Muscle of leg (tissue), 11 donors: ENCODE measurements around the gene NR2C2. TPM values are rescaled to one million over a fixed set of nuclear protein-coding genes. Genes with fewer than 3 reads are reported as not detected.

Experiments
- DNase-seq: peaks from one replicate; pipeline ENCODE4 v3.0.0; 2013
- H3K27ac ChIP-seq: one replicate; pipeline ENCODE4 v1.5.1; 2013; ENCODE audit warnings: mild to moderate bottlenecking, low read length, control low read depth
- H3K27me3 ChIP-seq: one replicate; pipeline ENCODE4 v1.6.1; 2013; ENCODE audit warnings: low read length; ENCODE audit not compliant: control insufficient read depth, insufficient read depth
- H3K36me3 ChIP-seq: one replicate; pipeline ENCODE4 v1.6.1; 2013; ENCODE audit warnings: low read length; ENCODE audit not compliant: control insufficient read depth, insufficient read depth
- H3K4me1 ChIP-seq: one replicate; pipeline ENCODE4 v1.6.1; 2013; ENCODE audit warnings: low read length; ENCODE audit not compliant: control insufficient read depth, insufficient read depth
- H3K4me3 ChIP-seq: one replicate; pipeline ENCODE4 v1.5.1; 2013; ENCODE audit warnings: low read length, control low read depth
- H3K9me3 ChIP-seq: replicated peaks from 2 replicates; pipeline ENCODE4 v1.6.1; 2013; ENCODE audit warnings: low read depth, low read length; ENCODE audit not compliant: control insufficient read depth
- WGBS: methylation state at CpG from one replicate; pipeline ENCODE4 v1.1.5; 2013; ENCODE audit warnings: missing lambda C conversion rate; ENCODE audit not compliant: insufficient coverage; 5-methylcytosine and 5-hydroxymethylcytosine counted together
- polyA plus RNA-seq, 8 donors: library from polyadenylated mRNA; unstranded; fragments of 120-200 nt; gene quantifications; one replicate each; pipeline versions ENCODE4 v1.2.1 to v1.2.3, GENCODE V29; 2013; ENCODE audit warnings: inconsistent platforms in 1 of 8, low replicate concordance in 1 of 8; ENCODE audit not compliant: insufficient read length in 8 of 8, insufficient read depth in 1 of 8
- total RNA-seq: library from RNA; stranded (reverse); fragments of 120-200 nt; gene quantifications from one replicate; pipeline ENCODE4 v1.2.4, GENCODE V29; 2013

NR2C2 gene
- total and polyA plus RNA-seq, 9 donors: 24.5 to 41.6 (median 29.8) TPM

GRCh38 chr3:15056676-15057404 lies 109.5 kb downstream of the NR2C2 start:
- 94% methylated on average over 18 of the region's 19 CpGs for WGBS
- peaks cover 43% of the 10 kb centered on the region for H3K36me3 ChIP-seq
- no peak overlapping the region for H3K27ac ChIP-seq

GRCh38 chr3:15060029-15060428 lies 112.6 kb downstream of the NR2C2 start:
- H3K4me1 ChIP-seq: peaks cover 13% of the 10 kb centered on the region
- no peak overlapping the region for H3K4me3 ChIP-seq
- H3K36me3 ChIP-seq: peaks cover 25% of the 10 kb centered on the region
- no peak for DNase-seq
- H3K9me3 ChIP-seq: no peaks in the 10 kb centered on the region
- H3K27ac ChIP-seq: no peak overlapping the region
- H3K27me3 ChIP-seq: no peaks in the 10 kb centered on the region
- WGBS: 100% methylated on average over 1 of the region's 3 CpGs

More at GRCh38 chr3:15056676-15057404, 109.5 kb downstream of the NR2C2 start:
- Histone ChIP-seq H3K27me3 (no peaks in the 10 kb centered on the region), H3K9me3 (no peaks in the 10 kb centered on the region), H3K4me1 (no peaks in the 10 kb centered on the region), H3K4me3 (no peak overlapping the region)
- no peak for DNase-seq

GRCh38 chr3:15063238-15063637 lies 115.9 kb downstream of the NR2C2 start:
- Histone ChIP-seq H3K27me3 (no peaks in the 10 kb centered on the region), H3K36me3 (peaks cover 12% of the 10 kb centered on the region), H3K9me3 (no peaks in the 10 kb centered on the region), H3K4me1 (peaks cover 13% of the 10 kb centered on the region), H3K27ac (no peak overlapping the region), H3K4me3 (no peak overlapping the region)
- DNase-seq: no peak
- 100% methylated on average over 2 of the region's 4 CpGs for WGBS

GRCh38 chr3:15063656-15064286 lies 116.4 kb downstream of the NR2C2 start:
- no peaks in the 10 kb centered on the region for H3K27me3 ChIP-seq
- H3K27ac ChIP-seq: no peak overlapping the region
- WGBS: 80% methylated on average over 8 of the region's 13 CpGs
- H3K9me3 ChIP-seq: no peaks in the 10 kb centered on the region
- peaks cover 6% of the 10 kb centered on the region for H3K36me3 ChIP-seq
- DNase-seq: no peak
- peak overlapping the region; percentile 100 for H3K4me3 ChIP-seq
- H3K4me1 ChIP-seq: peaks cover 13% of the 10 kb centered on the region

GRCh38 chr3:15064299-15064834 lies 117.0 kb downstream of the NR2C2 start:
- Histone ChIP-seq H3K27ac (peak overlapping the region; percentile 86), H3K36me3 (peaks cover under 1% of the 10 kb centered on the region), H3K4me3 (peak overlapping the region; percentile 100), H3K9me3 (no peaks in the 10 kb centered on the region), H3K27me3 (no peaks in the 10 kb centered on the region), H3K4me1 (peaks cover 13% of the 10 kb centered on the region)
- peak; percentile 41 for DNase-seq
- 1% methylated on average over 17 of the region's 25 CpGs for WGBS

- H3K27me3 ChIP-seq: no peaks in the 10 kb centered on the region
- DNase-seq: peak; percentile 95
- H3K4me3 ChIP-seq: peak within 1 kb of the TSS; percentile 100
- under 1% methylated on average over 52 of the region's 69 CpGs for WGBS
- H3K36me3 ChIP-seq: peaks cover 2% of the 10 kb centered on the region
- peaks cover 13% of the 10 kb centered on the region for H3K4me1 ChIP-seq
- H3K9me3 ChIP-seq: no peaks in the 10 kb centered on the region
- H3K27ac ChIP-seq: peak within 1 kb of the TSS; percentile 86
These were observed 117.6 kb downstream of the NR2C2 start, which contains the start of gene MRPS25 for GRCh38 chr3:15064835-15065549. TSS of gene MRPS25 (minus strand) at chr3:15065315. CDS start at chr3:15065194, 121 bp downstream.

- H3K27me3 ChIP-seq: no peaks in the 10 kb centered on the region
- H3K27ac ChIP-seq: no peak overlapping the region
- peak overlapping the region; percentile 100 for H3K4me3 ChIP-seq
- H3K36me3 ChIP-seq: peaks cover 6% of the 10 kb centered on the region
- whole genome bisulfite sequencing: 56% methylated on average over 9 of the region's 16 CpGs
- H3K4me1 ChIP-seq: peaks cover 13% of the 10 kb centered on the region
- DNase-seq: no peak
- no peaks in the 10 kb centered on the region for H3K9me3 ChIP-seq
These were observed 118.2 kb downstream of the NR2C2 start for GRCh38 chr3:15065550-15066007.

- Histone ChIP-seq H3K4me1 (peaks cover 13% of the 10 kb centered on the region), H3K27ac (no peak overlapping the region), H3K4me3 (no peak overlapping the region), H3K27me3 (no peaks in the 10 kb centered on the region), H3K9me3 (no peaks in the 10 kb centered on the region), H3K36me3 (peaks cover 9% of the 10 kb centered on the region)
- DNase-seq: no peak
- no CpG with 5 or more reads among the region's 3 CpGs for WGBS
These were observed 119.1 kb downstream of the NR2C2 start for GRCh38 chr3:15066467-15066866.

- WGBS: no CpG with 5 or more reads among the region's 1 CpG
- no peak overlapping the region for H3K27ac ChIP-seq
- no peaks in the 10 kb centered on the region for H3K9me3 ChIP-seq
- H3K27me3 ChIP-seq: no peaks in the 10 kb centered on the region
- no peak overlapping the region for H3K4me3 ChIP-seq
- H3K4me1 ChIP-seq: no peaks in the 10 kb centered on the region
- peaks cover 31% of the 10 kb centered on the region for H3K36me3 ChIP-seq
- DNase-seq: no peak
These were observed 122.1 kb downstream of the NR2C2 start for GRCh38 chr3:15069441-15069840.

GRCh38 chr3:15071699-15072098 lies 124.3 kb downstream of the NR2C2 start:
- WGBS: 100% methylated on average over 1 of the region's 2 CpGs

More at GRCh38 chr3:15071699-15072098, 124.3 kb downstream of the NR2C2 start:
- Histone ChIP-seq H3K9me3 (no peaks in the 10 kb centered on the region), H3K36me3 (peaks cover 52% of the 10 kb centered on the region), H3K27me3 (no peaks in the 10 kb centered on the region), H3K4me1 (no peaks in the 10 kb centered on the region), H3K4me3 (no peak overlapping the region), H3K27ac (no peak overlapping the region)
- DNase-seq: no peak
